ENCODE results near the gene HMGXB3.

Gene HMGXB3

DNA sequence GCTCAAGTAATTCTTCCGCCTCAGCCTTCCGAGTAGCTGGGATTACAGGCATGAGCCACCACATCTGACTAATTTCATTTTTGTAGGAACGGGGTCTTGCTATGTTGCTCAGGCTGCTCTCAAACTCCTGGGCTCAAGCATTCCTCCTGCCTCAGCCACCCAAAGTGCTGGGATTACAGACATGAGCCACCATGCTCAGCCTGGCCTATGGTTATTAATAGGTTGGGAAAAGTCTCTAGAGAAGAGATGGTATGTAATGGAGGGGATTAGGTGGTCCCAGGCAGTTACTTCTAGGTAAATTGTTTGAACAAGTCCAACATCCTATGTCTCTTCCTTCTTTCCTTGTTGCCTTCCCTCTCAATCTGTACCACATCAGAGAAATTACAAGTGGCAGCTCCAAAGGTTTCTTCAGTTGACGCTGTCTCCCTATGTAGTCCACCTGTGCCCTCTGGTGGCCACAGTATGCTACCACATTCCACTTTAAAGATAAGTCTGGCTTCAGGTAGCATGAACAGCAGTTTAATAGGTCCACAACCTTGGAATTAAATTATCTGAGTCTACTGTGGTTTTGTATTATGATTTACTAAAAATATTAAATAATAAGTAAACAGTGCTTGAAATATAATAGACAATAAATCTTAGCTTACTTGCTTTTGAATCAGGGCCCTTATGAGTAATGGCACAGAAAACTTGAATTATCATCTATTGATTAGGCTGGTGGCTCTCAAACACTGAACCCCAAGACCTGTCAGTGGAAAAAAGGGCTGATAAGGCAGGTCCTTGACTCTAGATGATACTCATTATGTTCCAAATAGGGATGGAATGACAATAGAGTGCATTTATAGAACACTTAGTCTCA, 9.8 kb upstream of the HMGXB3 start:
- peak; percentile 34 to 37 for DNase-seq (ENCODE audit: low read depth in 2 of 2)

DNA sequence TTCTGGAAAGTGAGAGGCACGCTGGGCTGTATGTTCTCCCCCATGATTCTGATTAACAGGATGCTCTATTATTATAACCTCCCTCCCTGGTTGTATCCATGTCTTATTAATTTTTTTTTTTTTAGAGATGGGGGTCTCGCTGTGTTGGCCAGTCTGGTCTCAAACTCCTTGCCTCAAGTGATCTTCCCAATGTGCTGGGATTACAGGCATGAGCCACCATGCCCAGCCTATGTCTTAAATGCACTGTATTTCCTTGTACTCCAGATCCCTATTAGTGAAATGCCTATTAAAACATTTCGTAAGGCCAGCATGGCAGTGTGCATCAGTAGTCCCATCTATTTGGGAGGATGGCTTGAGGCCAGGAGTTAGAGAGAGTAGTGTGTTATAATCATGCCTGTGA, 7.1 kb upstream of the HMGXB3 start:
- no peak for DNase-seq (ENCODE audit: low read depth in 2 of 2)

GRCh38 chr5:149995385-149996204, 4.9 kb upstream of the HMGXB3 start:
- no peak for DNase-seq (ENCODE audit: low read depth in 2 of 2)

DNA sequence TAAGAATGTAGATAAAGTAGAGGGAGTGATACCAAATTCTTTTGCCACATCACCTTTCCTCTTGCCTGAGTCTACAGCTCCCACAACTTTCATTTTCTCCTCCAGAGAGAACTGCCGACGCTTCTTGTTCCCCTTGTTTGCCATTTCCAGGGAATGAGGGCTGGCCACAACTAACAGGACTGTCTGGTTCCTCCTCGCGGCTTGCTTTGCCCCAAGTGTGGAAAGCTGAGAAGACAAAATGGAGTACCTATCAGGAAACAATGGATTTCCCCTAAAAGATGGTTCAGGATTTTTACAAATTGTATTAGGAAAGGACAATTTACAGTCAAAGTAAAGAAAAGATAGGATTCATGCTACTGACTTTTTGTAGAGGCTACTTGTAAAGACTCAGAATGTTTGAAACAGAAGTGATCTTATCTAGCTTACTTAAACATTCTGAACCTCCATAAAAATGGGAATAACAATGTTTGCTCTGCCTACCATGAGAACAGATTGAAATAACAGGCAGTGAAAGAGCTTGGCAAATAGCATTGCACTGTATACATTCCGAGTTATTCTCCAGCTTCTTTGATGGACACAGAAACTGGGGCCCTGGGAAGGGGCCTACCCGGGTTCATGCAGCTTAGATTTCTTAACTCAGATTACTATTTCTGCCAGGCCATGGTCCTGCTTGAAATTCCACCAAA, 4.2 kb upstream of the HMGXB3 start:
- no peak for DNase-seq (ENCODE audit: low read depth in 2 of 2)

- DNase-seq (ENCODE audit: low read depth in 2 of 2): no peak
These were observed 2.3 kb upstream of the HMGXB3 start for GRCh38 chr5:149998281-149998680.

GRCh38 chr5:149999359-149999758, 1.2 kb upstream of the HMGXB3 start:
- no peak for DNase-seq (ENCODE audit: low read depth in 2 of 2)

DNA sequence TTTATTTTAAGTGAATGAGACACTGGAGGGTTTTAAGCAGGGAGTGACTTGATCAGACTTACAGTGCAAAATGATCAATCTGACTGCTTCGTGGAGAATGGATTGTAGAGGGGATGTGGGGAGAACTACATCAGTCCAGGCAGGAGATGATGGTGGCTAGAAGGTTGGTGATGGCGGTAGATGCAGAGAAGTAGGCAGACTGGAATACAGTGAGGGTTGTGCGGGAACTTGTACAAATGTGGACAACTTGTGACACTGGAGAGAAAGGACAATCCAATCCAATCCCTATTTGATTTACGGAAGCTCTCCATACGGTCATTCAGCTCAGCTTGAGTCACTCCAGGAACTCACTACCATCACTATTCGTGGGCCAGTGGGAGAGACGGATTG, 678 bp upstream of the HMGXB3 start:
- DNase-seq (ENCODE audit: low read depth in 2 of 2): no peak

DNA sequence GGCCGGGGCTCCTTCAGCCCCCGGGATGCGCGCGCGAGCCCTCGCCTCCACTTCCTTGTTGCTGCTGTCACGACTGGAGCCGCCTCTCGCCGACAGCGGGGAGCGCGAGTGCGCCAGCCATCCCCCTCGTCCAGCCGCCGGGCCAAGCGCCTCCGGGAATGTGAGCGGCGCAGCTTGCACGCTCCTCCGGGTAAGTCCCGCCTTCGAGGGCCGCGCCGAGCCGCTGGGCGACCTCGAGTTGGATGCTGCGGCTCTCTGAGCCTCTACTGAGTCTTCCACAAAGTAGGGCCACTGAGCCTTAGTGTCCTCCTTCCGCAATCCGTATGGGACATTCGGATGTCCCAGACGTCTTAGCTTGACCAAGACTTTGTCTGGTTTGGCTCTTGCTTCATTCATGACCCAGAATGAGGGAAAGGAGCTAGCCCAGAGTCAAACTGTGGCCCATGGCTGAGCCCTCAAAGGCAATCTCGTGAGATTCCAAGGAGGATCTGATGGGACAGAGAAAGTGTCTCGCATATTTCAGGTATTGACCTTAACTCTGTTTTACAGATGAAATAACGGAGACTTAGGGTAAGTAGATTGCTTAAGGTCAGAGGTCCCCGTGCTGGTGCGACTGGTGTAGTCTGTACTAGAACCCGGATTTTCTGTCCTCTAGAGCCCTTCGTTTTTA, 586 bp downstream of the HMGXB3 start:
- DNase-seq (ENCODE audit: low read depth in 2 of 2): no peak

DNA sequence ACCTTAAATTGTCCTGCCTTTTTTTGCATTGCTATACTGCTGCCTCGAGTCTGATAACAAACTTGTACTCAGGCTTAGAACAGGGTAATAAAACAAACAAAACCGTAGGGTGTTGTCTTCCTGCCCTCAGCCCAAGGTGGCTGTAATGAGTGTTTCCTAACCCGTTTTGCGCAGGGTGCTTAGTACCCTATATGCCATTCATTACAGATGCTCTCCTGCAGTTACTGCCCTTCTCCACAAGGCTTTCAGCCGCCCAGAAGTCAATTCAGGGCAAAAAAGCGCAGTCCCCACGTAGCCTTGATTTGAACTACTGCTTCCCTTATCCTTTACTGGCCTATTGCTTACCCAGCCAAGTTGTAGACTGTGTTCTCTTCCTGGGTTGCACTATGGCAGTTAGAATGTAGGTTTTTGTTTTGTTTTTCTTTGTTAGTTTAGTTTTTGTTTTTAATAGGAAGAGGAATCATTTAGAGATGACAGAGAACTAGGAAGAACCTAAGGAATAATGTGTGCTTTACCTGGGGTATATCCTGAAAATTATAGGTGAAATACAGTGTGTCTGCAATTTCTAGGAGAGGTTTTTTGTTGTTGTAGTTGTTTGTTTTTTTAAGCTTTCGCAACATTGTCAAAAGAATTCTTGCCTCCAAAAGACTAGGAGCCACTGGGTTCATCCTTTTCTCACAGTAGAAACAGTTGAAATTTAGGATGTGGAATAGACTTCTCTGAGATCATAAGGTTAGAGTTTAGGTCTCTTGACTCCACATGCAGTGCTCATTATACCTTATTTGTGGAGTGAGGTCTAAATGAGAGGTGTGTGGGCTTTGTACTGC, 1.3 kb downstream of the HMGXB3 start:
- no peak for DNase-seq (ENCODE audit: low read depth in 2 of 2)

GRCh38 chr5:150006318-150006717, 5.8 kb downstream of the HMGXB3 start:
- DNase-seq (ENCODE audit: low read depth in 2 of 2): no peak

DNA sequence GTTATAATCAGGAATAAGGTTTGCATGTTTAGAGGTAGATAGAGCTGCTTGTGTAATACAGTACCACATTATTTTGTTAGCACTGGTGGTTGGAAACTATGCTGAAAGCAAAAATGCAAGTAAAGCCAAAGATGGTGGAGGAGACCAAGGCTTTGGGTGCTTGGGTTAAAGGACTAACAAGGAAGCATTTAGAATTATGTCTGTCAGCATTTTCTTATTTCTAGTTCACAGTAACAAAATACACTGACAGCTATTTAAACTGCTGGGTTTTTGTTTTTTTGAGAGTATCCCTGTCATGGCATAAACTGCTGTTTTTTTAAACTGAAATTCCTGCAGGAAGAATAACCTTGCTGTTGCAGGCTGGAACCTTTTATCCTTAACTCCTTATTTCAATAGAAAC, 6.5 kb downstream of the HMGXB3 start:
- no peak for DNase-seq (ENCODE audit: low read depth in 2 of 2)

- no peak for DNase-seq (ENCODE audit: low read depth in 2 of 2)
These were observed 9.3 kb downstream of the HMGXB3 start for GRCh38 chr5:150009671-150010387.

GRCh38 chr5:150013931-150014330, 13.4 kb downstream of the HMGXB3 start:
- no peak for DNase-seq (ENCODE audit: low read depth in 2 of 2)

GRCh38 chr5:150014456-150014855, 13.9 kb downstream of the HMGXB3 start:
- DNase-seq (ENCODE audit: low read depth in 2 of 2): no peak

- DNase-seq (ENCODE audit: low read depth in 2 of 2): no peak
These were observed 14.9 kb downstream of the HMGXB3 start for GRCh38 chr5:150015415-150015814.

- no peak for DNase-seq (ENCODE audit: low read depth in 2 of 2)
These were observed 16.0 kb downstream of the HMGXB3 start for GRCh38 chr5:150016537-150016936.

GRCh38 chr5:150017226-150018005, 16.9 kb downstream of the HMGXB3 start:
- no peak for DNase-seq (ENCODE audit: low read depth in 2 of 2)

DNA sequence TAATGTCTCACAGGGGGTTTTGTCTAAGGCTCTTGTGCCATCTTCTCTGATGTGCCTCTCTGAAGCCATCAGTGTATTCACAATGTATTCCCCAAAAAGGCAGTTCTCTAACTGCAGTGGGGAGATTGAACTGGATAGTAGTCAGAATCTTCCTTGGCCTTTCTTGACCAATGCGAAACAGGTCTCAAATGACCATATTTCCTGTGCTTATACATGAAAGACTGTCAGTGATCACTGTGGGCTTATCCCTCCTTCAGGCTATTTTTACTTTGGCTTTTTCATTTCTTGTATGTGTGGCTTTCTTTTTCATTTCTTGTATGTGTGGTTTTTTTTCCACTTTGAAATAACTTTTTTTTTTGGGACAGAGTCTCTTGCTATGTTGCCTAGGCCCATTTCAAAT, 19.7 kb downstream of the HMGXB3 start:
- DNase-seq (ENCODE audit: low read depth in 2 of 2): no peak

DNA sequence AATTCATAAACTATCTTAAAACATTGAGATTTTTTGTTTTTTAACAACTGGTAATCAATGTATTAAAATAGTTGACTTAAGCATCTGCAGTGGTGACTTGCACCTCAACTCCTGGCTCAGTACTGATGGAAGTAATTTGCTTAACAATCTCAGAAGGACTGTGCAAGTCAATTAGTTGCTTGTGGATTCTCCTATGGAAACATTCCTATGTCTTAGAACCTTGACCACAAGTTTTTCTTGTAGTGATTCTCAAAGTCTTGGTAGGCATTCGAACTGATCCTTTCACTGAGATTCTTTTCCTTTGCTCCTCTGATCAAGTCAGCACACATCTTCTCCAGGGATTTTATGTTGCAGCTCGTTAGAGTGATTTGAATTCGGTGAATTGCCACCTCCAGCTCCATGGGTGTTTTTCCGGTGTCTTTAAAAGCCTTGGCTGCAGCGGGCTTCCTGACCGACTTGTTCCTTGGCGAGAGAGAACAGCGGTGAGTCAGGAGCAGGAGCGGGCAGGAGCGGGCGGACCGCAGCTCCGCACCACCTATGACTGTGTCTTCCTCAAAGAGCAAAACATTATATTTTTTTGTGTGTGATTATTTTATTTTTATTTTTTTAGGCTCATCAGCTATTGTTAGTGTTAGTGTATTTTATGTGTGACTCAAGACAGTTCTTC, 21.1 kb downstream of the HMGXB3 start:
- DNase-seq (ENCODE audit: low read depth in 2 of 2): no peak

Data from stimulated activated CD4-positive, alpha-beta T cell treated with anti-CD3 and anti-CD28 coated beads, Interleukin-1b, Interleukin-23, amount 100 ng/mL, for 1 hour (primary cell).